ENCODE measurements around the gene FKBP3. TPM values are rescaled to one million over a fixed set of nuclear protein-coding genes. Genes with fewer than 3 reads are reported as not detected.

FKBP3 gene
- total RNA-seq, 1 donor from 2014 or later: 125 TPM

DNA sequence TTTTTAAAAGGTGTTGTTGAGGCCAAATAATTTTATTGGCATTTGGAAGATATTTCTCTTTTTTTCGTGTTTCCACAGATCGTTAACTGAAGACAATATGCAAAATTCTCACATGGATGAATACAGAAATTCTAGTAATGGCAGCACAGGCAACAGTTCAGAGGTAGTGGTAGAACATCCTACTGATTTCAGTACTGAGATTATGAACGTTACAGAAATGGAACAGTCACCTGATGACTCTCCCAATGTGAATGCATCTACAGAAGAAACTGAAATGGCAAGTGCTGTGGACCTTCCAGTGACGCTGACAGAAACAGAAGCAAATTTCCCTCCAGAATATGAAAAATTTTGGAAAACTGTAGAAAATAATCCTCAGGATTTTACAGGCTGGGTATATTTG is 39.1 kb downstream of the FKBP3 start:
- H3K4me3 Mint-ChIP-seq (ENCODE audit: low read depth): no peak overlapping the region
- TF ChIP-seq, protein P1, sequence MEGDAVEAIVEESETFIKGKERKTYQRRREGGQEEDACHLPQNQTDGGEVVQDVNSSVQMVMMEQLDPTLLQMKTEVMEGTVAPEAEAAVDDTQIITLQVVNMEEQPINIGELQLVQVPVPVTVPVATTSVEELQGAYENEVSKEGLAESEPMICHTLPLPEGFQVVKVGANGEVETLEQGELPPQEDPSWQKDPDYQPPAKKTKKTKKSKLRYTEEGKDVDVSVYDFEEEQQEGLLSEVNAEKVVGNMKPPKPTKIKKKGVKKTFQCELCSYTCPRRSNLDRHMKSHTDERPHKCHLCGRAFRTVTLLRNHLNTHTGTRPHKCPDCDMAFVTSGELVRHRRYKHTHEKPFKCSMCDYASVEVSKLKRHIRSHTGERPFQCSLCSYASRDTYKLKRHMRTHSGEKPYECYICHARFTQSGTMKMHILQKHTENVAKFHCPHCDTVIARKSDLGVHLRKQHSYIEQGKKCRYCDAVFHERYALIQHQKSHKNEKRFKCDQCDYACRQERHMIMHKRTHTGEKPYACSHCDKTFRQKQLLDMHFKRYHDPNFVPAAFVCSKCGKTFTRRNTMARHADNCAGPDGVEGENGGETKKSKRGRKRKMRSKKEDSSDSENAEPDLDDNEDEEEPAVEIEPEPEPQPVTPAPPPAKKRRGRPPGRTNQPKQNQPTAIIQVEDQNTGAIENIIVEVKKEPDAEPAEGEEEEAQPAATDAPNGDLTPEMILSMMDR (IDR thresholded peaks at IDR 0.05; ENCODE audit: unreplicated experiment): no peak
- H3K4me1 Mint-ChIP-seq (ENCODE audit: low read depth): peaks cover 6% of the 10 kb centered on the region
- no peaks in the 10 kb centered on the region for H3K9me3 Mint-ChIP-seq (ENCODE audit: low read depth)
- H3K36me3 Mint-ChIP-seq (ENCODE audit: insufficient read depth): peaks cover 25% of the 10 kb centered on the region
- H3K27ac Mint-ChIP-seq: no peak overlapping the region
- DNase-seq (ENCODE audit: low spot score, unreplicated experiment): no peak
- no peaks in the 10 kb centered on the region for H3K27me3 Mint-ChIP-seq

DNA sequence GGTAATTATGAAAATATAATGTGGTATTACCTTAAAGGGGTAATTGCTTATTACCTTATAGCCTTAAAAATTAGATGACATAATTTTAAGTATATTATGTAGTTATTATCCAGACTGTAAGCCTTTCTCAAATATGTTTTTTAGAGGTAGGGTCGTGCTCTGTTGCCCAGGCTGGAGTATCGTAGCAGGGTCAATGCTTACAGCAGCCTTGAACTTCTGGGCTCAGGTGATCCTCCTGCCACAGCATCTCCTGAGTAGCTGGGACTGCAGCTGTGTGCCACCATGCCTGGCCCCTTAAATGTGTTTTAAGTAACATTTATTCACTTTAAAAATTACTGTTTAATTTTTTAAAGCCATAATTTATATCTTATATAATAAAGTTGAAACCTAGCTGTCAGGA is 40.0 kb downstream of the FKBP3 start:
- H3K4me1 Mint-ChIP-seq (ENCODE audit: low read depth): peaks cover 9% of the 10 kb centered on the region
- H3K4me3 Mint-ChIP-seq (ENCODE audit: low read depth): no peak overlapping the region
- peaks cover 25% of the 10 kb centered on the region for H3K36me3 Mint-ChIP-seq (ENCODE audit: insufficient read depth)
- no peak for DNase-seq (ENCODE audit: low spot score, unreplicated experiment)
- H3K9me3 Mint-ChIP-seq (ENCODE audit: low read depth): no peaks in the 10 kb centered on the region
- TF ChIP-seq, protein P1 (IDR thresholded peaks at IDR 0.05; ENCODE audit: unreplicated experiment): no peak
- H3K27me3 Mint-ChIP-seq: no peaks in the 10 kb centered on the region
- no peak overlapping the region for H3K27ac Mint-ChIP-seq

DNA sequence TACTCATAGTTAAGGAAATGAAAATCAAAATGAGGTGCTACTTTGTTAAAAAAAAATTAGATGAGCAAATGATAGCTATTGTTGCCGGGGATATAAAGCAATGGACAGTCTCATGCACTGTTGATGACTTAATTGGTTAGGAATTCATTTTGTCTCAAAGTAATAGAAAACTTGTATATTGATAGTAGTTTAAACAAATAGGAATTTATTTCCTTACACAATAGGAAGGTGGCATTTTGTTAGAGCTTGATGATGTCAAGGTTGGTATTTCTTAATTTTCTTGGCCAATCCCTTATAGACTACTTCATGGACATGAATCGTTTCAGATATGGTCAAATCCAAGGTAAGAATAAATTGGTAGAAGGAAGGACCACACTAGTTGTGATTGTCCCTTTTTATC is 42.6 kb downstream of the FKBP3 start:
- Mint-ChIP-seq H3K4me3 (ENCODE audit: low read depth) (no peak overlapping the region), H3K9me3 (ENCODE audit: low read depth) (no peaks in the 10 kb centered on the region), H3K27ac (no peak overlapping the region), H3K27me3 (no peaks in the 10 kb centered on the region), H3K36me3 (ENCODE audit: insufficient read depth) (peaks cover 16% of the 10 kb centered on the region), H3K4me1 (ENCODE audit: low read depth) (peaks cover 19% of the 10 kb centered on the region)
- TF ChIP-seq, protein P1 (IDR thresholded peaks at IDR 0.05; ENCODE audit: unreplicated experiment): no peak
- DNase-seq (ENCODE audit: low spot score, unreplicated experiment): no peak

DNA sequence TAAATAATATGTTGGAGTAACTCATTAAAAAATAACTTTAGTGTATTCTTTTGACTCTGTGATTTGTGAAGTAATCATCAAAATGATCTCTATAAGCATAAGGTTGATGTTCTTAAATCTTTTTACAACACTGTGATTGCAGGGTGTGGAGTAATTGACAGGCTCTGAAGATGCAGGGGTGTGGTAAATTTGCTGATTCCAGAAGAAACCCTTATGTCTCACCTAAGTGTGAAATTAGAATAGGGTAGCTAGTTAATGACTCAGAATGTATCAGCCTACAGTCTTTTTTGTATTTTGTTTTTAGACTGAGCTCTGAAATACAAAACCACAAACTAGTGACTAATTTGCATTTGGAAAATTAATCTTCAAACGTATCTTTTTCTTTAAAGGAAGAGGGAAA is 44.5 kb downstream of the FKBP3 start:
- Mint-ChIP-seq H3K36me3 (ENCODE audit: insufficient read depth) (peaks cover 6% of the 10 kb centered on the region), H3K9me3 (ENCODE audit: low read depth) (no peaks in the 10 kb centered on the region), H3K4me1 (ENCODE audit: low read depth) (peaks cover 31% of the 10 kb centered on the region), H3K4me3 (ENCODE audit: low read depth) (no peak overlapping the region), H3K27me3 (no peaks in the 10 kb centered on the region), H3K27ac (no peak overlapping the region)
- TF ChIP-seq, protein P1 (IDR thresholded peaks at IDR 0.05; ENCODE audit: unreplicated experiment): no peak
- no peak for DNase-seq (ENCODE audit: low spot score, unreplicated experiment)

DNA sequence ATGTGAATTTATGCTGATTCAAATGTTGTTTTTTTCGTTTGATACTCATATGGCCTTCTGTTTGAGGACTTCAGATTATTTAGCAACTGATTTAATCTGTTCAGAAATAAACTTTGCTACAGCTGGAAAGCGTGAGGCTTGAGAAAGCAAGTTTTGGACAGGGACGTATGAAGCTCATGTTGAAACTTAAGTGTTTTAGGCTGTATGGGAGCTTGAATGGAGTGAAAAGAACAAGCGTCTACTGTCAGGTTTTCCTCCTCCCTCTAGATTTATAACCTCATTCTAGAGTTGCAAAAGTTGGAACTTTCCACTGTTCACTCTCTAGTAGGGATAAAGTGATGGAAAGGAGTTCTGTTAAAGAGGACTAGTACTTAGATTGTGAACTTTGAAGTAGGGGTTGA is 49.3 kb downstream of the FKBP3 start:
- TF ChIP-seq, protein P1 (IDR thresholded peaks at IDR 0.05; ENCODE audit: unreplicated experiment): no peak
- Mint-ChIP-seq H3K27me3 (no peaks in the 10 kb centered on the region), H3K9me3 (ENCODE audit: low read depth) (no peaks in the 10 kb centered on the region), H3K4me3 (ENCODE audit: low read depth) (peak overlapping the region; percentile 99), H3K4me1 (ENCODE audit: low read depth) (peaks cover 36% of the 10 kb centered on the region), H3K36me3 (ENCODE audit: insufficient read depth) (peaks cover 2% of the 10 kb centered on the region), H3K27ac (peak overlapping the region; percentile 98)
- DNase-seq (ENCODE audit: low spot score, unreplicated experiment): no peak

Measured in progenitor cell of endocrine pancreas (in vitro differentiated cells).